ENCODE results near the gene ZNF202.
A peak's percentile ranks its signal among the peaks of the same experiment; 100 is the strongest.

Gene ZNF202

DNA sequence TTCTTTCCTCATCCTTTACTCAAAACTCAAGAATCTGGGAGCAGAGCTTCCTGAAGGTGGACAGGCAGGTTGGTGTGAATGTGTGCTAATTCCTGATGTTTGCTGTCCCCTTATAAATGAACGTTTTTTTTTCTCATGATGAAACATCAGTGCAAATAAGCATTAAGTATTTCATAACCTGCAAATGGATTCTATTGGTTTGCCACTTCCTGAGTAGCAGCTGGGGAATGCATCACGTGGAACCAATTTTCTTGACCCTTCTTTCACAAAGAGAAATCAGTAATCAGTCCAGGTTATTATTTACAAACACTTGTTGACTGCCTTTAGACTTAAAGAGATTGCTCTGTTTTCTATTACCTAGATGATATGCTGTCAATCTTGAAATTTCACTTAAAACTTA is 46.9 kb downstream of the ZNF202 start:
- DNase-seq (ENCODE audit: low read depth, low spot score): no peak
- TF ChIP-seq, protein P1, sequence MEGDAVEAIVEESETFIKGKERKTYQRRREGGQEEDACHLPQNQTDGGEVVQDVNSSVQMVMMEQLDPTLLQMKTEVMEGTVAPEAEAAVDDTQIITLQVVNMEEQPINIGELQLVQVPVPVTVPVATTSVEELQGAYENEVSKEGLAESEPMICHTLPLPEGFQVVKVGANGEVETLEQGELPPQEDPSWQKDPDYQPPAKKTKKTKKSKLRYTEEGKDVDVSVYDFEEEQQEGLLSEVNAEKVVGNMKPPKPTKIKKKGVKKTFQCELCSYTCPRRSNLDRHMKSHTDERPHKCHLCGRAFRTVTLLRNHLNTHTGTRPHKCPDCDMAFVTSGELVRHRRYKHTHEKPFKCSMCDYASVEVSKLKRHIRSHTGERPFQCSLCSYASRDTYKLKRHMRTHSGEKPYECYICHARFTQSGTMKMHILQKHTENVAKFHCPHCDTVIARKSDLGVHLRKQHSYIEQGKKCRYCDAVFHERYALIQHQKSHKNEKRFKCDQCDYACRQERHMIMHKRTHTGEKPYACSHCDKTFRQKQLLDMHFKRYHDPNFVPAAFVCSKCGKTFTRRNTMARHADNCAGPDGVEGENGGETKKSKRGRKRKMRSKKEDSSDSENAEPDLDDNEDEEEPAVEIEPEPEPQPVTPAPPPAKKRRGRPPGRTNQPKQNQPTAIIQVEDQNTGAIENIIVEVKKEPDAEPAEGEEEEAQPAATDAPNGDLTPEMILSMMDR (IDR thresholded peaks at IDR 0.05; ENCODE audit: low read depth, low read length): no peak
- in situ Hi-C loops (cut with HindIII; ENCODE audit: low sequenced_read_pairs): no loop called here
- no peak overlapping the region for H3K4me3 ChIP-seq (ENCODE audit: low read depth, low read length)

DNA sequence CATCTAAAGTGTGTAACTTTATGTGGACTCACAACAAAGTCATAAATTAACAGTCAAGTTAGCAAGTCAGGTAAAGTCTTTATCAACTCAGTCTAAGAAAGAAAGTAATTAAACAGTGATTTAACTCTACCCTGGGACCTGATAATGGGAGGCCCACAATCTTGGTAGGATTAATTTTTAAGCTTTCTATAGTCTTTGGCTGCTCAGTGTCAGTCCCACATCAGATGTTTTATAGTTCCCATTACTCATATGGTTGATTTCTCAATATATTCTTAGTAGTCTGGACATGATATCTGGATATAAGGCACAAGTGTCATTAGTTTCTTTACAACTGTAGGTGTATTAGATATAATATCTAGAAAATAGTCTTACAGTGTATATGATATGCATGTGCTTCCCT is 48.5 kb downstream of the ZNF202 start:
- DNase-seq (ENCODE audit: low read depth, low spot score): no peak
- in situ Hi-C loops (cut with HindIII; ENCODE audit: low sequenced_read_pairs): no loop called here
- H3K4me3 ChIP-seq (ENCODE audit: low read depth, low read length): no peak overlapping the region
- TF ChIP-seq, protein P1 (IDR thresholded peaks at IDR 0.05; ENCODE audit: low read depth, low read length): no peak

DNA sequence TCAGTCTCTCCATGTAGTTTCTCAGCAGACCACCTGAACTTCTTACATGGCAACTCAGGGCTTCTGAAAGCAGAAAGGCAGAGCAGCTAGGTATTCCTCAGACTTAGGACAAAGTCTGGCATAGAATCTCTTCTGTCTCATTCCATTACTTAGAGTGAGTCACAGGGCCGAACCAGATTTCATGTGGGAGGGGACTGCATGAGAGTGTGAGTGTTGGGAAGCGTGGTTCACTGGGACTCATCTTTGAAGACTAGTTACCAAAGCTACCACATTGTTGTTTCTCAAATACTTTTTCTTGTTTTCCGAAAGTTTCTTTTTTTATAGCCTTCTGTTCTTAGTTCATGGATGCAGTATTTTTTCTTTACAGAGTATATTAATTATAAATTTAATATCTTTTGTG is 51.0 kb downstream of the ZNF202 start:
- TF ChIP-seq, protein P1 (IDR thresholded peaks at IDR 0.05; ENCODE audit: low read depth, low read length): no peak
- no peak overlapping the region for H3K4me3 ChIP-seq (ENCODE audit: low read depth, low read length)
- in situ Hi-C loops (cut with HindIII; ENCODE audit: low sequenced_read_pairs): no loop called here
- peak; percentile 22 for DNase-seq (ENCODE audit: low read depth, low spot score)

DNA sequence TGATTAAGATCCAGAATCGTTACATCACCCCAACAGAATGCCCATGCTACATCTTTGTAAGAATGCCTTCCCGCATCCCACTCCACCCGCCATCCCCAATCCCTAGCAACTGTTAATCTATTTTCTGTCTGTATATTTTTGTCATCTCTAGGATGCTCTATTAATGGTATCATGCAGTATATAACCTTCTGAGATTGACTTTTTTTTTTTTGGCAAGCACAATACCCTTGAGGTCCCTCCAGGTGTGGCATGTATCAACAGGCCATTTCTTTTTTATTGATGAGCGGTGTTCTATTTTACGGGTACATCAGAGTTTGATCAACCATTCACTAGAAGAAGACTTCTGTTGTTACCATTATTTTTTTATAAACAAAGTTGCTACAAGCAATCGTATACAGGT is 56.9 kb downstream of the ZNF202 start:
- TF ChIP-seq, protein P1 (IDR thresholded peaks at IDR 0.05; ENCODE audit: low read depth, low read length): no peak
- H3K4me3 ChIP-seq (ENCODE audit: low read depth, low read length): no peak overlapping the region
- DNase-seq (ENCODE audit: low read depth, low spot score): no peak
- in situ Hi-C loops (cut with HindIII; ENCODE audit: low sequenced_read_pairs): no loop called here

DNA sequence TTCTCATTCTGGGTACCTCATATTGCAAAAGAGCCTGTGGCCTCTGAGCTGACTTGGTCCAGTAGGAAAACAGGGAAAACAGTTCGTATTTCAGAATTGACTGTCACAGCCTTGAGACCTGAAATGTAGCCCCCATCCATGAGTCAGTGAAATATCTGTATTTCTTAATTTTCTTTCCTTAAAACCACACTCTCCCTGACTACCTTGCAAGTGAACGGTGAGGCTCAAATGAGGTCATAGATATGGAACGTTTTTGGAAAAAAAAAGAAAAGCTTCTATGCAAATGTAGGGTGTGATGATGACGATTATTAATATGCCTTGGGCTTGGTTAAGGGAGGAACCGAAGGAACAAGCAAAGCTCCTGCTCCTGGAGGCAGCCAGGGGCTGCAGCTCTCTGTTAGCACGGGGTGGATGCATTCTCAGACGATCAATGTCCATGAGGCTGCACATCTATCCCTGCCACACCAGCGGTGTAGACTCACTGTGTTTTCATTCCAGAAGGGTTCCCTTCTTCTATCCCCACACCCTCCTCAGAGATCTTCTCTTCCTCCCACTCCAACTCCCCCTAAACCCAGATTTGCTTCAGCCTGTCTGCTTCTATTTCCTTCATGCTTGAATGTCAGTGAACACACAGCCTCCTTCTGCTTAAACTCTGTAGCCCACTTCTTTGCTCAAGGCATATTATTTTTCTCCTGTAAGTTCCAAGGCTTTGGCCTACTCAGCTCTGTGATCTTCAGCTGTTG is 57.9 kb downstream of the ZNF202 start:
- in situ Hi-C loops (cut with HindIII; ENCODE audit: low sequenced_read_pairs): no loop called here
- TF ChIP-seq, protein P1 (IDR thresholded peaks at IDR 0.05; ENCODE audit: low read depth, low read length): no peak
- no peak for DNase-seq (ENCODE audit: low read depth, low spot score)
- H3K4me3 ChIP-seq (ENCODE audit: low read depth, low read length): no peak overlapping the region

DNA sequence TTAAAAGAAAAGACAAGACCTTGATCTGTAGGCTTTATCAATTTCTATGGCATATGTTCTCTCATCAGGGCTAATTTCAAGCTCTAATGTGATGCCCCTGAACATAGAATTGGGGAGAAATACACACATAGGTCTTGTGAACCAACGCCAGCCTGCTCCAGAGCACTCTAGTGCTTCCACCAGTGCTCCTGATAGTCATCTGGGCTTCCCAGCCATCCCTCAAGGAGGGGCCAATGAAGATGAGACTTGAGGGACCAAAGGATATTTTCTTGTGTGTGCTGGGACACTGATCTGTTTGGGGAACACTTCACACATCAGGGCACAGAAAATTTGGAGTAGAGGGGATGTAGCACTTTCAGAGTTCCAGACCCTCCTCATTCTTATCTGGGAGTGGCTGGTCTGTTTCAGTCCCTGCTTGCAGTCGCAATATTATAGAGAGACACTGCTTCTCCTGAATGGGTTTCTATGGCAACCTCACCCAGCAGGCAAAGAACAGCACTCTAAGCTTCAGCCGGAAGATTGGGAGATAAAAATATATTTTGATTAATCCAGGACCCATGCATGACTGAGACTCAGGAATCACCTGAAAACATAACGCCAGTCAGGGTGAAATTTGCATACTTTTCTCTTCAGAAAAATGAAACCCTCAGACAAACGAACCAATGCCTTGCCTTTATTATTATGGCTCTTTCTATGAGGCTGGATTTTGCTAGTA is 58.6 kb downstream of the ZNF202 start:
- in situ Hi-C loops (cut with HindIII; ENCODE audit: low sequenced_read_pairs): no loop called here

More for the DNA sequence above, 58.6 kb downstream of the ZNF202 start:
- TF ChIP-seq, protein P1 (IDR thresholded peaks at IDR 0.05; ENCODE audit: low read depth, low read length): no peak
- DNase-seq (ENCODE audit: low read depth, low spot score): no peak
- no peak overlapping the region for H3K4me3 ChIP-seq (ENCODE audit: low read depth, low read length)

Measured in astrocyte of the spinal cord (primary cell).